ENCODE measurements around the gene TLR8. TPM values are rescaled to one million over a fixed set of nuclear protein-coding genes. Genes with fewer than 3 reads are reported as not detected.

The TLR8 gene
- total and polyA plus RNA-seq, 2 of the 13 experiments (the other 11 are each of a cell fraction or from before 2014, with no cell fraction given) = not detected

DNA sequence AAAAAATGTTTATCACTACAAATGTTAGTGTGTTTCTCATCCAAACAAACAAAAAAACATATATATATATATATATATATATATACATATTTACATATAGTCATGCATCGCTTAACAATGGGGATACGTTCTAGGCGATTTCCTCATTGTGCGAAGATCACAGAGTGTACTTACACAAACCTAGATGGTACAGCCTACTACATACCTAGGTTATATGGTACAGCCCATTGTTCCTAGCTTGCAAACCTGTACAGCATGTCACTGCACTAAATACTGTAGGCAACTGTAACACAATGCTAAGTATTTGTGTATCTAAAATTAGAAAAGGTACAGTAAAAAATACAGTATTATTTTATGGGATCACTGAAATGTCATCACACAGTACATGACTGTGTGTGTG is 52.0 kb downstream of the TLR8 start (continued):
- TF ChIP-seq ZFP82 (CRISPR knock-in tag; IDR thresholded peaks at IDR 0.05; ENCODE audit: borderline replicate concordance) = no peak
- no peak for TF ChIP-seq HNRNPLL (IDR thresholded peaks at IDR 0.05; ENCODE audit: low read depth, low read length, poor library complexity, severe bottlenecking)
- TF ChIP-seq ZNF776 (CRISPR knock-in tag; IDR thresholded peaks at IDR 0.05) = no peak
- TF ChIP-seq MLLT10 (CRISPR knock-in tag; IDR thresholded peaks at IDR 0.05) = no peak
- TF ChIP-seq SP2 (CRISPR knock-in tag; IDR thresholded peaks at IDR 0.05) = no peak
- no peak for TF ChIP-seq ZNF205 (CRISPR knock-in tag; IDR thresholded peaks at IDR 0.05)
- TF ChIP-seq, protein P1, sequence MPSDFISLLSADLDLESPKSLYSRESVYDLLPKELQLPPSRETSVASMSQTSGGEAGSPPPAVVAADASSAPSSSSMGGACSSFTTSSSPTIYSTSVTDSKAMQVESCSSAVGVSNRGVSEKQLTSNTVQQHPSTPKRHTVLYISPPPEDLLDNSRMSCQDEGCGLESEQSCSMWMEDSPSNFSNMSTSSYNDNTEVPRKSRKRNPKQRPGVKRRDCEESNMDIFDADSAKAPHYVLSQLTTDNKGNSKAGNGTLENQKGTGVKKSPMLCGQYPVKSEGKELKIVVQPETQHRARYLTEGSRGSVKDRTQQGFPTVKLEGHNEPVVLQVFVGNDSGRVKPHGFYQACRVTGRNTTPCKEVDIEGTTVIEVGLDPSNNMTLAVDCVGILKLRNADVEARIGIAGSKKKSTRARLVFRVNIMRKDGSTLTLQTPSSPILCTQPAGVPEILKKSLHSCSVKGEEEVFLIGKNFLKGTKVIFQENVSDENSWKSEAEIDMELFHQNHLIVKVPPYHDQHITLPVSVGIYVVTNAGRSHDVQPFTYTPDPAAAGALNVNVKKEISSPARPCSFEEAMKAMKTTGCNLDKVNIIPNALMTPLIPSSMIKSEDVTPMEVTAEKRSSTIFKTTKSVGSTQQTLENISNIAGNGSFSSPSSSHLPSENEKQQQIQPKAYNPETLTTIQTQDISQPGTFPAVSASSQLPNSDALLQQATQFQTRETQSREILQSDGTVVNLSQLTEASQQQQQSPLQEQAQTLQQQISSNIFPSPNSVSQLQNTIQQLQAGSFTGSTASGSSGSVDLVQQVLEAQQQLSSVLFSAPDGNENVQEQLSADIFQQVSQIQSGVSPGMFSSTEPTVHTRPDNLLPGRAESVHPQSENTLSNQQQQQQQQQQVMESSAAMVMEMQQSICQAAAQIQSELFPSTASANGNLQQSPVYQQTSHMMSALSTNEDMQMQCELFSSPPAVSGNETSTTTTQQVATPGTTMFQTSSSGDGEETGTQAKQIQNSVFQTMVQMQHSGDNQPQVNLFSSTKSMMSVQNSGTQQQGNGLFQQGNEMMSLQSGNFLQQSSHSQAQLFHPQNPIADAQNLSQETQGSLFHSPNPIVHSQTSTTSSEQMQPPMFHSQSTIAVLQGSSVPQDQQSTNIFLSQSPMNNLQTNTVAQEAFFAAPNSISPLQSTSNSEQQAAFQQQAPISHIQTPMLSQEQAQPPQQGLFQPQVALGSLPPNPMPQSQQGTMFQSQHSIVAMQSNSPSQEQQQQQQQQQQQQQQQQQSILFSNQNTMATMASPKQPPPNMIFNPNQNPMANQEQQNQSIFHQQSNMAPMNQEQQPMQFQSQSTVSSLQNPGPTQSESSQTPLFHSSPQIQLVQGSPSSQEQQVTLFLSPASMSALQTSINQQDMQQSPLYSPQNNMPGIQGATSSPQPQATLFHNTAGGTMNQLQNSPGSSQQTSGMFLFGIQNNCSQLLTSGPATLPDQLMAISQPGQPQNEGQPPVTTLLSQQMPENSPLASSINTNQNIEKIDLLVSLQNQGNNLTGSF (CRISPR knock-in tag; IDR thresholded peaks at IDR 0.05) = no peak
- TF ChIP-seq, protein P2, sequence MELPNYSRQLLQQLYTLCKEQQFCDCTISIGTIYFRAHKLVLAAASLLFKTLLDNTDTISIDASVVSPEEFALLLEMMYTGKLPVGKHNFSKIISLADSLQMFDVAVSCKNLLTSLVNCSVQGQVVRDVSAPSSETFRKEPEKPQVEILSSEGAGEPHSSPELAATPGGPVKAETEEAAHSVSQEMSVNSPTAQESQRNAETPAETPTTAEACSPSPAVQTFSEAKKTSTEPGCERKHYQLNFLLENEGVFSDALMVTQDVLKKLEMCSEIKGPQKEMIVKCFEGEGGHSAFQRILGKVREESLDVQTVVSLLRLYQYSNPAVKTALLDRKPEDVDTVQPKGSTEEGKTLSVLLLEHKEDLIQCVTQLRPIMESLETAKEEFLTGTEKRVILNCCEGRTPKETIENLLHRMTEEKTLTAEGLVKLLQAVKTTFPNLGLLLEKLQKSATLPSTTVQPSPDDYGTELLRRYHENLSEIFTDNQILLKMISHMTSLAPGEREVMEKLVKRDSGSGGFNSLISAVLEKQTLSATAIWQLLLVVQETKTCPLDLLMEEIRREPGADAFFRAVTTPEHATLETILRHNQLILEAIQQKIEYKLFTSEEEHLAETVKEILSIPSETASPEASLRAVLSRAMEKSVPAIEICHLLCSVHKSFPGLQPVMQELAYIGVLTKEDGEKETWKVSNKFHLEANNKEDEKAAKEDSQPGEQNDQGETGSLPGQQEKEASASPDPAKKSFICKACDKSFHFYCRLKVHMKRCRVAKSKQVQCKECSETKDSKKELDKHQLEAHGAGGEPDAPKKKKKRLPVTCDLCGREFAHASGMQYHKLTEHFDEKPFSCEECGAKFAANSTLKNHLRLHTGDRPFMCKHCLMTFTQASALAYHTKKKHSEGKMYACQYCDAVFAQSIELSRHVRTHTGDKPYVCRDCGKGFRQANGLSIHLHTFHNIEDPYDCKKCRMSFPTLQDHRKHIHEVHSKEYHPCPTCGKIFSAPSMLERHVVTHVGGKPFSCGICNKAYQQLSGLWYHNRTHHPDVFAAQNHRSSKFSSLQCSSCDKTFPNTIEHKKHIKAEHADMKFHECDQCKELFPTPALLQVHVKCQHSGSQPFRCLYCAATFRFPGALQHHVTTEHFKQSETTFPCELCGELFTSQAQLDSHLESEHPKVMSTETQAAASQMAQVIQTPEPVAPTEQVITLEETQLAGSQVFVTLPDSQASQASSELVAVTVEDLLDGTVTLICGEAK (IDR thresholded peaks at IDR 0.05) = no peak
- TF ChIP-seq, protein P2 (CRISPR knock-in tag; IDR thresholded peaks at IDR 0.05) = no peak

Data from HepG2 (cell line).